CD1c-positive myeloid dendritic cell (primary cell): ENCODE data around the gene BLOC1S4.
"Not testable (repeated sequence)": the region's sequence is repeated elsewhere in the genome, so short reads cannot be mapped to it uniquely, and the experiment has no call there.

Experiments used
- DNase-seq: peaks from one replicate; pipeline ENCODE4 v3.0.0-alpha.2; 2016; ENCODE audit errors: extremely low spot score

The BLOC1S4 gene

DNA sequence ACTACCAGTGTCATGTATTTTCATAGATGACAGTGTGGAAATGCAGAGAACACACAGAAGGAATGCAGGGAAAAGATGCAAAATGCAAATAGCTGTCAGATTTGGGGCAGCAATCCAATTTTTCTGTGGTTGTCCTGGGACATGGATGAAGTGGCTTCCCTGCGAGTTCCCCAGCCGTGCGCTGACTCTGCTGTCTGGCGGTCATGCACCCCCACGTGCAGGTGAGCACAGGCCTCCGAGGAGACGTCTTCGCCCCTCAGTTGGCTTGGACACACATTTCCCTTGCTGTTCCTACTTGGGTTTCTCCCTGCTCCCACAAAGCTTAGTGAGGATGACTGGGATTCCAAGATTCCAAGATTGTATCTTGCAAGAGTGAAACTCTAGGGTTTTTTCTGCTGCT, 24.4 kb downstream of the BLOC1S4 start:
- no peak for DNase-seq

GRCh38 chr4:6742507-6742906, 26.5 kb downstream of the BLOC1S4 start:
- no peak for DNase-seq

- DNase-seq, result no peak
These were observed 27.0 kb downstream of the BLOC1S4 start for GRCh38 chr4:6742989-6743388.

- no peak for DNase-seq
These were observed 30.8 kb downstream of the BLOC1S4 start for GRCh38 chr4:6746721-6747293.

DNA sequence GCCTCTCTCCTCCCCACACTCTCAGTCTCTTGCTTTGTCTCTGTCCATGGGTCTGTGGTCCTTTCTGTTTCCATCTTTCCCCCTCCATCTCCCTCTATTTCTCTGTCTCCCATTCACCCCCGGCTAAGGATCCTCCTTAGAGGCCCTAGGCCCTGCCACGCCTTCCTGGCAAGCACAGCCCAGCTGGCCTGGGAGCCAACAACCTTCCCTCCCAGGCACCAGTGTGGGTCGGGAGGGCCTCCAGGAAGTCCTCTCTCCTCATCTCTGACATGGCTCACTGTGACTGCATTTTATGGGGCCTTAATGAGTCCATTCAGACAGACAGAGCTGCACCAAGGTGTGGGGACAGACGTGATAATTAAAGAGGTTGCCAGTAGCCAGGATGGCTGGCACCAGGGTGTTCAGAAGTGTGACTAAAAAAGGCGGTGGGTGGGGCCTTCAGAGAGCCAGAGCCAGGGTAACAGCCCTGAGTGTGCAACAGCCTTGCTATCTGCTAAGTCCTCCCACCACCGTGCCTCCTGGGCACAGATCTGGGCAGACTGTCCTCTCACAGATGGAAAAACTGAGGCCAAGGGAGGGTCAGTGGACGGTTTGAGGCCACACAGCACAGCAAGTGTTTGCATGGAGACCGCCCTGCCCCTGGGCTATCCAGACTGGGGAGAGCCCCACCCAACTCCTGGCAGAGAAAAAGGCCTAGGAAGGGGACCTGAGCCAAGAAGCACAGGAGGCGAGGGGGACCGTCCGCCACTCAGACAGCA, 31.5 kb downstream of the BLOC1S4 start:
- no peak for DNase-seq

DNA sequence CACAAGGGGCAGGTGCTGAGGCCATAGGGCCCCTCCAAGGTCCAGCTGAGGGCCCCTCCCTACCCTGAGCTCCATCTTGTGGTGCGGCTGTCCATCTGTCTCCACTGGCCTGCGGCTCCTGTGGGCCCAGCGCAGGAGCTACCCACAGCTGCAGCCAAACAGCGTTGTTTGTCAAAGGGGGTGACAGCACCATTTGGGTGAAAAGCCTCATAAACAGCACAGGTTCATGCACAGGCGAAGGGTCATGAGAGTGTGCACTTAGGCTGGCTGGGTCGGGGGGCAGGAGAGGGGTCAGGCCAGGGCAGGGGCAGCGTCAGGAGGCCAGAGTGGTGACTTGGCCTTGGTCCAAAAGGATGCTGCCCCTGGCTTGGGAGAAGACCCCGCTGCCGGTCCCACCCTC, 32.3 kb downstream of the BLOC1S4 start:
- DNase-seq, result no peak

- DNase-seq, result peak; percentile 87
These were observed 33.6 kb downstream of the BLOC1S4 start for GRCh38 chr4:6749340-6750171.

- DNase-seq, result no peak
These were observed 34.6 kb downstream of the BLOC1S4 start for GRCh38 chr4:6750286-6751221.

DNA sequence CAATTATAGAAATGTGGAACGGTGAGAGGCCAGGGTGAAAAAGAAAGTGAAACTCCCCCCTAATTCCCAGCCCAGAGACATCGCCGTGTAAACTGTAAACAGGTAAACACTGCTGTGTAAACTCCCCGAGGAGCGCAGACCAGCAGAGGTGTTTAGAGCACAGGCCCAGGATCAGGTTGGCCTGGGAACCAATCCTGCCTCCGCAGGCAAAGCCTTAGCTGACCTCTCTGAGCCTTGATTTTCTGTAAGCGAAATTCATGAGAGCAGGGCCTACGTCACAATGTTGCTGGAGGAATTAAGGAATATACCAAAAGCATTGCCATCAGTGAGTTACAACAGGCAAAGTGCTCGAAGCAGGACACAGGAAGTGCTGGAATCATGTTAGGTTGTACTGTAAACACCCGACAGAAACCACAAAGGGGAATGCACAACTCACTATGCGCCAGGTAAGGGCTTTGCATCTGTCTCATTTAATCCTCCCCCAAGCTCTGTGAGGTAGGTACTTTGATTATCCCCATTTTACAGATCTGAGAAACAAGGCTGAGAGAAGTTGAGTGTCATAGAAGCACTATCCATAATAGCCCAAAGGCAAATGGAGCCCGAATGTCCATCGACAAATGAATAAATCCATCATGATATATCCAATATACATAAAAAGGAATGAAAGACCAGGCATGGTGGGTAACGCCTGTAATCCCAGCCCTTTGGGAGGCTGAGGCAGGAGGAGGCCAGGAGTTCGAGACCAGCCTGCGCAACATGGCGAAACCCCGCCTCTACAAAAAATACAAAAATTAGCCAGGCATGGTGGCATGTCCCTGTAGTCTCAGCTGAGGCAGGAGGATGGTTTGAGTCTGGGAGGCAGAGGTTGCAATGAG, 35.9 kb downstream of the BLOC1S4 start:
- no peak for DNase-seq

- peak; percentile 60 for DNase-seq
These were observed 36.5 kb downstream of the BLOC1S4 start for GRCh38 chr4:6752486-6752829.

- peak; percentile 47 for DNase-seq
These were observed 37.2 kb downstream of the BLOC1S4 start for GRCh38 chr4:6753103-6753560.

- no peak for DNase-seq
These were observed 37.9 kb downstream of the BLOC1S4 start for GRCh38 chr4:6753891-6754290.

GRCh38 chr4:6754481-6755087, 38.6 kb downstream of the BLOC1S4 start:
- DNase-seq, result no peak

GRCh38 chr4:6755088-6755753, 39.2 kb downstream of the BLOC1S4 start:
- no peak for DNase-seq

DNA sequence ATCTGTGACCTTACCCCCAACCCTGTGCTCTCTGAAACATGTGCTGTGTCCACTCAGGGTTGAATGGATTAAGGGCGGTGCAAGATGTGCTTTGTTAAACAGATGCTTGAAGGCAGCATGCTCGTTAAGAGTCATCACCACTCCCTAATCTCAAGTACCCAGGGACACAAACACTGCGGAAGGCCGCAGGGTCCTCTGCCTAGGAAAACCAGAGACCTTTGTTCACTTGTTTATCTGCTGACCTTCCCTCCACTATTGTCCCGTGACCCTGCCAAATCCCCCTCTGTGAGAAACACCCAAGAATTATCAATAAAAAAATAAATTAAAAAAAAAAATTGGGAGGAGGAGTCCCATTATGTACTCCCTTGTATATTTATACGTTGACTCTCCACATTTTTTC, 40.4 kb downstream of the BLOC1S4 start:
- not testable (repeated sequence) for DNase-seq

- no peak for DNase-seq
These were observed 42.8 kb downstream of the BLOC1S4 start for GRCh38 chr4:6758728-6759127.

GRCh38 chr4:6760865-6761264, 44.9 kb downstream of the BLOC1S4 start:
- DNase-seq, result no peak

- DNase-seq, result no peak
These were observed 46.0 kb downstream of the BLOC1S4 start for GRCh38 chr4:6761649-6762615.
